Suprapubic skin (tissue), 4 donors: Measurements from ENCODE around the gene ZNF630. TPM values are rescaled to one million over a fixed set of nuclear protein-coding genes. Genes with fewer than 3 reads are reported as not detected.
A peak's percentile ranks its signal among the peaks of the same experiment; 100 is the strongest.
"Not testable (repeated sequence)": the region's sequence is repeated elsewhere in the genome, so short reads cannot be mapped to it uniquely, and the experiment has no call there.

Experiments used
- DNase-seq, 2 donors: peaks; one replicate each; pipeline ENCODE4 v3.0.0-alpha.2; 2019; ENCODE audit warnings: low spot score in 2 of 2
- H3K27ac ChIP-seq: fragments of 200-600 bp; sonication (generic); one replicate; pipeline ENCODE4 v1.5.1; 2019
- H3K27me3 ChIP-seq: fragments of 200-600 bp; sonication (generic); one replicate; pipeline ENCODE4 v1.5.1; 2019
- H3K36me3 ChIP-seq: fragments of 200-600 bp; sonication (generic); one replicate; pipeline ENCODE4 v1.5.1; 2019
- H3K4me1 ChIP-seq: fragments of 200-600 bp; sonication (generic); one replicate; pipeline ENCODE4 v1.5.1; 2019
- H3K4me3 ChIP-seq: fragments of 200-600 bp; sonication (generic); one replicate; pipeline ENCODE4 v1.5.1; 2019; ENCODE audit warnings: mild to moderate bottlenecking
- H3K9me3 ChIP-seq: fragments of 200-600 bp; sonication (generic); one replicate; pipeline ENCODE4 v1.5.1; 2019
- CTCF ChIP-seq, 2 donors: fragments of 200-600 bp in 1 of 2; fragments of 450-650 bp in 1 of 2; sonication (generic) in 1 of 2; IDR thresholded peaks; one replicate each; pipeline ENCODE4 v1.5.1; 2016 to 2019; ENCODE audit warnings: antibody characterized with exemption in 2 of 2, mild to moderate bottlenecking in 1 of 2, moderate library complexity in 1 of 2
- EP300 ChIP-seq: sonication (generic); formaldehyde crosslinking; IDR thresholded peaks from one replicate; pipeline ENCODE4 v1.6.1; 2017; ENCODE audit warnings: antibody characterized with exemption
- POLR2A ChIP-seq, 2 donors: fragments of 450-650 bp; IDR thresholded peaks; one replicate each; pipeline ENCODE4 v1.6.1; 2017; ENCODE audit warnings: antibody characterized with exemption in 2 of 2, mild to moderate bottlenecking in 2 of 2, moderate library complexity in 2 of 2
- POLR2AphosphoS5 ChIP-seq, 3 donors: sonication (generic); formaldehyde crosslinking; IDR thresholded peaks; one replicate each; pipeline ENCODE4 v1.6.1; 2017; ENCODE audit warnings: antibody characterized with exemption in 3 of 3
- WGBS: methylation state at CpG from one replicate; pipeline ENCODE4 v1.1.5; 2018; 5-methylcytosine and 5-hydroxymethylcytosine counted together
- total RNA-seq, 4 donors: library from RNA; depleted of rRNA; stranded (reverse); fragments of >200 nt; gene quantifications; one replicate each; pipeline ENCODE4 v1.1.0, GENCODE V29; 2016

Gene ZNF630
- total RNA-seq, result 1 to 10 TPM; 2.0 to 9.8 (median 3.6) TPM

GRCh38 chrX:48071064-48071985, at the start of gene ZNF630:
Gene ZNF630, minus strand, starts transcription at chrX:48071640. Its CDS starts 4,754 bp downstream, at chrX:48066886.
- Histone ChIP-seq H3K9me3 (no peaks in the 10 kb centered on the region), H3K27me3 (no peaks in the 10 kb centered on the region), H3K36me3 (no peaks in the 10 kb centered on the region), H3K4me3 (peak within 1 kb of the TSS; percentile 68), H3K27ac (peak within 1 kb of the TSS; percentile 75), H3K4me1 (no peaks in the 10 kb centered on the region)
- 53% methylated on average over 41 of the region's 48 CpGs for WGBS
- TF ChIP-seq CTCF (IDR thresholded peaks at IDR 0.05) (no peak), POLR2A (IDR thresholded peaks at IDR 0.05) (no peak), EP300 (no peak), POLR2AphosphoS5 (IDR thresholded peaks at IDR 0.05) (no peak)
- peak; percentile 68 to 80 for DNase-seq

GRCh38 chrX:48107717-48108116, 36.3 kb upstream of the ZNF630 start:
- H3K36me3 ChIP-seq, result no peaks in the 10 kb centered on the region
- WGBS, result 71% methylated on average over 6 of the region's 6 CpGs
- no peak overlapping the region for H3K27ac ChIP-seq
- no peaks in the 10 kb centered on the region for H3K9me3 ChIP-seq
- TF ChIP-seq EP300 (no peak), POLR2A (IDR thresholded peaks at IDR 0.05) (no peak), POLR2AphosphoS5 (IDR thresholded peaks at IDR 0.05) (no peak), CTCF (IDR thresholded peaks at IDR 0.05) (no peak)
- DNase-seq, result no peak
- no peak overlapping the region for H3K4me3 ChIP-seq
- H3K27me3 ChIP-seq, result no peaks in the 10 kb centered on the region
- H3K4me1 ChIP-seq, result no peaks in the 10 kb centered on the region

GRCh38 chrX:48102874-48103374, 31.5 kb upstream of the ZNF630 start:
- no peaks in the 10 kb centered on the region for H3K27me3 ChIP-seq
- TF ChIP-seq POLR2AphosphoS5 (IDR thresholded peaks at IDR 0.05) (no peak), EP300 (no peak), POLR2A (IDR thresholded peaks at IDR 0.05) (no peak), CTCF (IDR thresholded peaks at IDR 0.05) (no peak)
- H3K4me3 ChIP-seq, result no peak overlapping the region
- no peak overlapping the region for H3K27ac ChIP-seq
- H3K36me3 ChIP-seq, result no peaks in the 10 kb centered on the region
- H3K9me3 ChIP-seq, result no peaks in the 10 kb centered on the region
- no peak for DNase-seq
- WGBS, result 89% methylated on average over 6 of the region's 6 CpGs
- no peaks in the 10 kb centered on the region for H3K4me1 ChIP-seq

- Histone ChIP-seq H3K9me3 (no peaks in the 10 kb centered on the region), H3K27ac (no peak overlapping the region), H3K4me1 (no peaks in the 10 kb centered on the region), H3K4me3 (no peak overlapping the region), H3K27me3 (no peaks in the 10 kb centered on the region), H3K36me3 (no peaks in the 10 kb centered on the region)
- TF ChIP-seq EP300, result no peak
- TF ChIP-seq CTCF (IDR thresholded peaks at IDR 0.05), result no peak
- TF ChIP-seq POLR2AphosphoS5 (IDR thresholded peaks at IDR 0.05), result no peak
- TF ChIP-seq POLR2A (IDR thresholded peaks at IDR 0.05), result no peak
- no peak for DNase-seq
- WGBS, result 94% methylated on average over 3 of the region's 3 CpGs
These were observed 30.0 kb upstream of the ZNF630 start for GRCh38 chrX:48101443-48101842.

GRCh38 chrX:48092558-48092957, 21.1 kb upstream of the ZNF630 start:
- not testable (repeated sequence) for H3K27ac ChIP-seq, H3K27me3 ChIP-seq, H3K9me3 ChIP-seq, H3K4me3 ChIP-seq, H3K4me1 ChIP-seq, H3K36me3 ChIP-seq, DNase-seq
- 80% methylated on average over 1 of the region's 3 CpGs for WGBS
